OCI-LY1 (cell line): Measurements from ENCODE around the gene KREMEN1.
"Not testable (repeated sequence)": the region's sequence is repeated elsewhere in the genome, so short reads cannot be mapped to it uniquely, and the experiment has no call there.

ENCODE experiments used
- H2AFZ ChIP-seq: fragments of 200-600 bp; sonication (generic), shearing (Covaris generic); 2 replicates; pipeline ENCODE4 v1.6.0; 2014; ENCODE audit warnings: antibody characterized with exemption, mild to moderate bottlenecking, low read length
- H3F3A ChIP-seq: fragments of 200-600 bp; sonication (generic), shearing (Covaris generic); 2 replicates; pipeline ENCODE4 v1.6.0; 2014; ENCODE audit warnings: mild to moderate bottlenecking, antibody characterized with exemption, low read length, moderate library complexity; ENCODE audit not compliant: insufficient read depth
- H3K27ac ChIP-seq: fragments of 200-600 bp; sonication (generic); 2 replicates; pipeline ENCODE4 v1.5.1; 2014; ENCODE audit warnings: low read length, mixed run types, mild to moderate bottlenecking, low read depth; ENCODE audit not compliant: poor library complexity, severe bottlenecking
- H3K27me3 ChIP-seq: fragments of 200-600 bp; sonication (generic); 2 replicates; pipeline ENCODE4 v1.6.0; 2014; ENCODE audit warnings: antibody characterized with exemption, mild to moderate bottlenecking, low read length, moderate library complexity; ENCODE audit not compliant: insufficient read depth
- H3K36me3 ChIP-seq: fragments of 200-600 bp; sonication (generic); 2 replicates; pipeline ENCODE4 v1.6.1; 2014; ENCODE audit warnings: mild to moderate bottlenecking, antibody characterized with exemption, low read length, moderate library complexity, mixed read lengths; ENCODE audit not compliant: insufficient read depth
- H3K4me1 ChIP-seq: fragments of 200-600 bp; sonication (generic); 2 replicates; pipeline ENCODE4 v1.5.1; 2014; ENCODE audit warnings: mild to moderate bottlenecking, low read length, moderate library complexity; ENCODE audit not compliant: insufficient read depth, severe bottlenecking
- H3K4me2 ChIP-seq: fragments of 200-600 bp; sonication (generic), shearing (Covaris generic); 2 replicates; pipeline ENCODE4 v1.6.1; 2014; ENCODE audit warnings: low read length
- H3K4me3 ChIP-seq: fragments of 200-600 bp; sonication (generic); 2 replicates; pipeline ENCODE4 v1.5.1; 2014; ENCODE audit warnings: low read length, low read depth, mild to moderate bottlenecking, mixed read lengths; ENCODE audit not compliant: poor library complexity, severe bottlenecking
- H3K79me2 ChIP-seq: fragments of 200-600 bp; shearing (Covaris generic); 2 replicates; pipeline ENCODE4 v1.6.1; 2016; ENCODE audit warnings: mixed run types, low read length, mixed read lengths; ENCODE audit not compliant: insufficient read depth
- H3K9ac ChIP-seq: fragments of 200-600 bp; sonication (generic), shearing (Covaris generic); 2 replicates; pipeline ENCODE4 v1.6.1; 2014; ENCODE audit warnings: mild to moderate bottlenecking, low read length, mixed read lengths
- H3K9me2 ChIP-seq: fragments of 200-600 bp; sonication (generic), shearing (Covaris generic); 2 replicates; pipeline ENCODE4 v1.6.1; 2014; ENCODE audit warnings: low read depth, mild to moderate bottlenecking, low read length, mixed read lengths
- H3K9me3 ChIP-seq: fragments of 200-600 bp; shearing (Covaris generic); 2 replicates; pipeline ENCODE4 v1.6.1; 2014; ENCODE audit warnings: low read length, mixed read lengths
- H4K20me1 ChIP-seq: fragments of 200-600 bp; sonication (generic), shearing (Covaris generic); 2 replicates; pipeline ENCODE4 v1.6.0; 2016; ENCODE audit warnings: mild to moderate bottlenecking, low read length; ENCODE audit not compliant: insufficient read depth
- CTCF ChIP-seq: fragments of 200-600 bp; sonication (generic), shearing (Covaris generic); IDR thresholded peaks from 2 replicates; pipeline ENCODE4 v1.5.1; 2017; ENCODE audit warnings: mild to moderate bottlenecking, antibody characterized with exemption, low read length, moderate library complexity, mixed read lengths
- EZH2 ChIP-seq: fragments of 200-600 bp; sonication (generic), shearing (Covaris generic); IDR thresholded peaks from 2 replicates; pipeline ENCODE4 v1.8.0; 2017; ENCODE audit warnings: borderline replicate concordance, mixed run types, mild to moderate bottlenecking, antibody characterized with exemption, low read length, moderate library complexity, mixed read lengths

Gene KREMEN1

GRCh38 chr22:29032584-29032983 lies 40.3 kb upstream of the KREMEN1 start:
- Histone ChIP-seq H4K20me1 (no peaks in the 10 kb centered on the region), H3K27me3 (peaks cover 5% of the 10 kb centered on the region; the same call in 1 of the 2 replicates), H3K36me3 (no peaks in the 10 kb centered on the region), H3K4me1 (no peaks in the 10 kb centered on the region), H3F3A (no peaks in the 10 kb centered on the region), H3K4me2 (no peak overlapping the region), H2AFZ (no peak overlapping the region), H3K79me2 (no peaks in the 10 kb centered on the region), H3K27ac (no peak overlapping the region), H3K9ac (no peak overlapping the region), H3K9me3 (no peaks in the 10 kb centered on the region), H3K9me2 (no peaks in the 10 kb centered on the region), H3K4me3 (no peak overlapping the region)
- TF ChIP-seq CTCF, result no peak
- TF ChIP-seq EZH2, result no peak

DNA sequence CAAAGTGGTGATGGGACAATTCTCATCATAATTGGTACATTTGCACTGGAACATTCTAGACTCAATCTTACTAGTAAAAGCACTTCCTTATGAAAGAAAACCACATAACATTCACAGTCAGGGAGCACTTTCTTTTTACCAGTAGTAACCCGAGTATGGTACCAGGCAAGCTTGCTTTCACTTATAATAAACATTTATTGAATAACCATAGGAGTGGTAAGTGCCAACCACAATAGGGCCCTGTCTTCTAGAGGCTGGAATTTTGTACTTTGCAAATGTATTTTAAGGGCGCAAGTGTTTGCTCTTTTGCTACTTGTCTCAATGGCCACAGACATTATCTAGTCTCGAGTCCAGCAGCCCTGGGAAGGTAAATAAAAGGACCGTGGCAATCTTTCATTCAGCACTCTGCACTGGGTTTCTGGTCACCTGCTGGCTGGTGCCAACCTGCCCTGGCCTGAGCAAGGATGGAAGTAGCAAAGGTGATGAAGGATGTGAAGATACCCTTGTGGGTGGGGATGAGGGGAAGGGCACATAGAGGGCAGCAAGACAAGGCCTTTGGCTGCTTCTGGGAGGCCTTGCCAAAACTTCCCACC lies 35.4 kb upstream of the KREMEN1 start:
- Histone ChIP-seq H3K4me1 (no peaks in the 10 kb centered on the region), H3K4me3 (no peak overlapping the region), H3K9ac (no peak overlapping the region), H2AFZ (no peak overlapping the region), H3F3A (no peaks in the 10 kb centered on the region), H3K9me3 (no peaks in the 10 kb centered on the region), H3K9me2 (no peaks in the 10 kb centered on the region), H3K27me3 (peaks cover 9% of the 10 kb centered on the region; the same call in 1 of the 2 replicates), H3K4me2 (no peak overlapping the region), H3K36me3 (no peaks in the 10 kb centered on the region), H3K27ac (no peak overlapping the region), H4K20me1 (no peaks in the 10 kb centered on the region), H3K79me2 (no peaks in the 10 kb centered on the region)
- no peak for TF ChIP-seq CTCF
- no peak for TF ChIP-seq EZH2

DNA sequence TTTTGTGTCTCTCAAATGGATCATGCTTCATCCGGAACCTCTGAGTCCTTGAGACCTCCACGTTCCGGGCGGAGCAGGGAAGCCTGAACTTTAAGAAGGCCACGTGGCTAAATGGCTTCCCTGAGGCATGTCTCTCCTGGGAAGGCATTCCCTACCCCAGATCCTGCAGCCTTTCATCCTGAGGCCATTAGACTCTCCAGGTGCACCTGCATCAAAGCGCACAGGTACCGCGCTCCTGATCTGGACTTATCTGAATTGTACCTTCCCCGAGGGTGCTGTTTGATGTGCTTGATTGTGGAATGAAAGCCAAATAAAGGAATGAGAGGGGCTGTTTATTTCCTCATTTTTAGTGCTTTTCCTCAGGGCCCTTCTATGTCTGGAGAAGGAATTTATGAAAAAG lies 33.7 kb upstream of the KREMEN1 start:
- Histone ChIP-seq H3K4me1 (no peaks in the 10 kb centered on the region), H3F3A (no peaks in the 10 kb centered on the region), H3K9me2 (no peaks in the 10 kb centered on the region), H2AFZ (no peak overlapping the region), H3K9ac (no peak overlapping the region), H4K20me1 (no peaks in the 10 kb centered on the region), H3K27ac (no peak overlapping the region), H3K9me3 (no peaks in the 10 kb centered on the region), H3K27me3 (peaks cover 9% of the 10 kb centered on the region; the same call in 1 of the 2 replicates), H3K4me3 (no peak overlapping the region), H3K79me2 (no peaks in the 10 kb centered on the region), H3K36me3 (no peaks in the 10 kb centered on the region), H3K4me2 (no peak overlapping the region)
- TF ChIP-seq EZH2, result no peak
- TF ChIP-seq CTCF, result no peak

- H3F3A ChIP-seq, H4K20me1 ChIP-seq, H3K27me3 ChIP-seq, H3K4me2 ChIP-seq, H3K4me1 ChIP-seq, H3K4me3 ChIP-seq, H3K79me2 ChIP-seq, H3K36me3 ChIP-seq, H3K9me2 ChIP-seq, H2AFZ ChIP-seq, H3K9me3 ChIP-seq, H3K27ac ChIP-seq, H3K9ac ChIP-seq: not testable (repeated sequence)
Observed at GRCh38 chr22:29039684-29040083, 33.2 kb upstream of the KREMEN1 start.
